SJCRH30 (cell line): Measurements from ENCODE around the gene RTP2. TPM values are rescaled to one million over a fixed set of nuclear protein-coding genes. Genes with fewer than 3 reads are reported as not detected.
A peak's percentile ranks its signal among the peaks of the same experiment; 100 is the strongest.

Experiments
- DNase-seq, 2 experiments: peaks; one replicate each; pipeline ENCODE4 v3.0.0-alpha.2; 2015 to 2020
- H3K27ac ChIP-seq: fragments of 250-450 bp; sonication (Bioruptor Pico); 2 replicates; pipeline ENCODE4 v1.5.1; 2020; ENCODE audit warnings: mild to moderate bottlenecking, moderate library complexity
- H3K27me3 ChIP-seq: fragments of 250-450 bp; sonication (Bioruptor Pico); 2 replicates; pipeline ENCODE4 v1.5.1; 2020; ENCODE audit warnings: mild to moderate bottlenecking, moderate library complexity
- H3K36me3 ChIP-seq: fragments of 250-450 bp; sonication (Bioruptor Pico); 2 replicates; pipeline ENCODE4 v1.5.1; 2020; ENCODE audit warnings: mild to moderate bottlenecking, moderate library complexity
- H3K4me1 ChIP-seq: fragments of 250-450 bp; sonication (Bioruptor Pico); 2 replicates; pipeline ENCODE4 v1.5.1; 2020; ENCODE audit warnings: mild to moderate bottlenecking, moderate library complexity
- H3K4me3 ChIP-seq: fragments of 250-450 bp; sonication (Bioruptor Pico); 2 replicates; pipeline ENCODE4 v1.5.1; 2020; ENCODE audit warnings: mild to moderate bottlenecking, moderate library complexity
- H3K9me3 ChIP-seq: fragments of 250-450 bp; sonication (Bioruptor Pico); replicated peaks from 2 replicates; pipeline ENCODE4 v1.5.1; 2020; ENCODE audit warnings: mild to moderate bottlenecking, moderate library complexity
- total RNA-seq: library from RNA; depleted of rRNA; stranded (reverse); fragments of >200 nt; shearing (Covaris generic); gene quantifications from 2 replicates; pipeline ENCODE4 v1.2.3, GENCODE V29; 2014; rRNA removed

Gene RTP2
- total RNA-seq, 1 experiment from 2014 or later: not detected

- H3K36me3 ChIP-seq: no peaks in the 10 kb centered on the region
- no peaks in the 10 kb centered on the region for H3K9me3 ChIP-seq
- no peak overlapping the region for H3K4me3 ChIP-seq
- no peak overlapping the region for H3K27ac ChIP-seq
- DNase-seq: peak; percentile 34 to 70
- H3K27me3 ChIP-seq: no peaks in the 10 kb centered on the region
- H3K4me1 ChIP-seq: no peaks in the 10 kb centered on the region
Measured at GRCh38 chr3:187679638-187680396, 22.5 kb downstream of the RTP2 start.

GRCh38 chr3:187678726-187679268, 23.6 kb downstream of the RTP2 start:
- Histone ChIP-seq H3K27ac (no peak overlapping the region), H3K9me3 (no peaks in the 10 kb centered on the region), H3K27me3 (no peaks in the 10 kb centered on the region), H3K4me1 (no peaks in the 10 kb centered on the region), H3K36me3 (no peaks in the 10 kb centered on the region), H3K4me3 (no peak overlapping the region)
- peak; percentile 7 to 28 for DNase-seq

- Histone ChIP-seq H3K27me3 (no peaks in the 10 kb centered on the region), H3K36me3 (no peaks in the 10 kb centered on the region), H3K9me3 (no peaks in the 10 kb centered on the region), H3K27ac (no peak overlapping the region), H3K4me1 (no peaks in the 10 kb centered on the region), H3K4me3 (no peak overlapping the region)
- no peak for DNase-seq
Measured at GRCh38 chr3:187677604-187678003, 24.8 kb downstream of the RTP2 start.

GRCh38 chr3:187673012-187673411, 29.3 kb downstream of the RTP2 start:
- H3K9me3 ChIP-seq: no peaks in the 10 kb centered on the region
- no peaks in the 10 kb centered on the region for H3K4me1 ChIP-seq
- H3K36me3 ChIP-seq: no peaks in the 10 kb centered on the region
- no peak for DNase-seq
- H3K27me3 ChIP-seq: no peaks in the 10 kb centered on the region
- no peak overlapping the region for H3K27ac ChIP-seq
- no peak overlapping the region for H3K4me3 ChIP-seq

- Histone ChIP-seq H3K27me3 (no peaks in the 10 kb centered on the region), H3K9me3 (no peaks in the 10 kb centered on the region)
- DNase-seq: peak; percentile 17 to 38
Measured at GRCh38 chr3:187669675-187670504, 32.5 kb downstream of the RTP2 start, which contains the start of gene SST. Gene SST (minus strand): TSS chr3:187670394. CDS start chr3:187670291, 103 bp downstream.

GRCh38 chr3:187667526-187667925, 34.8 kb downstream of the RTP2 start:
- H3K4me3 ChIP-seq: no peak overlapping the region
- H3K4me1 ChIP-seq: no peaks in the 10 kb centered on the region
- H3K27ac ChIP-seq: no peak overlapping the region
- no peaks in the 10 kb centered on the region for H3K27me3 ChIP-seq
- no peak for DNase-seq
- H3K9me3 ChIP-seq: no peaks in the 10 kb centered on the region
- no peaks in the 10 kb centered on the region for H3K36me3 ChIP-seq

More at GRCh38 chr3:187669675-187670504, 32.5 kb downstream of the RTP2 start, which contains the start of gene SST:
- H3K4me3 ChIP-seq: no peak within 1 kb of the TSS
- no peaks in the 10 kb centered on the region for H3K4me1 ChIP-seq
- H3K36me3 ChIP-seq: no peaks in the 10 kb centered on the region
- no peak within 1 kb of the TSS for H3K27ac ChIP-seq

- no peaks in the 10 kb centered on the region for H3K9me3 ChIP-seq
- no peaks in the 10 kb centered on the region for H3K4me1 ChIP-seq
- H3K4me3 ChIP-seq: no peak overlapping the region
- no peak for DNase-seq
- no peak overlapping the region for H3K27ac ChIP-seq
- no peaks in the 10 kb centered on the region for H3K27me3 ChIP-seq
- no peaks in the 10 kb centered on the region for H3K36me3 ChIP-seq
Measured at GRCh38 chr3:187665764-187666402, 36.5 kb downstream of the RTP2 start.

- H3K36me3 ChIP-seq: no peaks in the 10 kb centered on the region
- no peak overlapping the region for H3K4me3 ChIP-seq
- no peaks in the 10 kb centered on the region for H3K27me3 ChIP-seq
Measured at GRCh38 chr3:187665010-187665409, 37.3 kb downstream of the RTP2 start.

GRCh38 chr3:187662848-187663409, 39.4 kb downstream of the RTP2 start:
- Histone ChIP-seq H3K4me1 (no peaks in the 10 kb centered on the region), H3K27ac (no peak overlapping the region), H3K9me3 (no peaks in the 10 kb centered on the region), H3K36me3 (no peaks in the 10 kb centered on the region), H3K27me3 (no peaks in the 10 kb centered on the region), H3K4me3 (no peak overlapping the region)
- no peak for DNase-seq

More at GRCh38 chr3:187665010-187665409, 37.3 kb downstream of the RTP2 start:
- Histone ChIP-seq H3K9me3 (no peaks in the 10 kb centered on the region), H3K27ac (no peak overlapping the region), H3K4me1 (no peaks in the 10 kb centered on the region)
- DNase-seq: no peak

GRCh38 chr3:187661267-187661666, 41.1 kb downstream of the RTP2 start:
- Histone ChIP-seq H3K4me3 (no peak overlapping the region), H3K9me3 (no peaks in the 10 kb centered on the region), H3K4me1 (no peaks in the 10 kb centered on the region), H3K36me3 (no peaks in the 10 kb centered on the region), H3K27ac (no peak overlapping the region), H3K27me3 (no peaks in the 10 kb centered on the region)
- DNase-seq: no peak

- DNase-seq: no peak
- Histone ChIP-seq H3K4me1 (no peaks in the 10 kb centered on the region), H3K4me3 (no peak overlapping the region), H3K9me3 (no peaks in the 10 kb centered on the region), H3K36me3 (no peaks in the 10 kb centered on the region), H3K27ac (no peak overlapping the region), H3K27me3 (no peaks in the 10 kb centered on the region)
Measured at GRCh38 chr3:187651282-187651681, 51.1 kb downstream of the RTP2 start.

Other genes with a start within 250 kb of the RTP2 start
- gene SST, start 32.2 kb downstream of the RTP2 start, total RNA-seq: not detected in 2 replicates
- 0.65 and 0.76 TPM in 2 replicates for gene BCL6, start 42.9 kb upstream of the RTP2 start, total RNA-seq